MCF 10A (cell line): ENCODE results near the gene SDK1. TPM values are rescaled to one million over a fixed set of nuclear protein-coding genes. Genes with fewer than 3 reads are reported as not detected.

Source experiments
- BruUV-seq: library from RNA; stranded (reverse); fragments of 400-500 nt; replicated peaks from 2 replicates; lab custom pipeline; 2021; lab: Mats Ljungman, UMichigan
- CTCF ChIA-PET: fragments of 300-600 bp; sonication (Branson Sonifier 250); formaldehyde crosslinking; extraction: SDS; loops from one replicate; lab custom pipeline; 2021; ENCODE audit warnings: antibody characterized with exemption, inconsistent platforms; lab: Yijun Ruan, JAX
- POLR2A ChIA-PET: fragments of 300-600, 350-650 bp; sonication (Branson Sonifier 250); formaldehyde crosslinking; extraction: SDS; loops from one replicate; lab custom pipeline; 2020; ENCODE audit warnings: antibody characterized with exemption, inconsistent platforms; lab: Yijun Ruan, JAX
- DNase-seq: peaks from one replicate; pipeline ENCODE4 v3.0.0-alpha.2; 2018; ENCODE audit not compliant: unreplicated experiment
- H3K27ac Mint-ChIP-seq: one replicate; pipeline ENCODE4 v1.8.0; 2022; ENCODE audit warnings: mild to moderate bottlenecking, low read depth, mixed read lengths; ENCODE audit not compliant: unreplicated experiment
- H3K27me3 Mint-ChIP-seq: one replicate; pipeline ENCODE4 v1.8.0; 2022; ENCODE audit warnings: mixed read lengths; ENCODE audit not compliant: insufficient read depth, unreplicated experiment
- H3K36me3 Mint-ChIP-seq: one replicate; pipeline ENCODE4 v1.8.0; 2022; ENCODE audit warnings: mild to moderate bottlenecking, moderate library complexity, mixed read lengths; ENCODE audit not compliant: insufficient read depth, unreplicated experiment
- H3K4me1 Mint-ChIP-seq: one replicate; pipeline ENCODE4 v1.8.0; 2022; ENCODE audit warnings: mixed read lengths; ENCODE audit not compliant: insufficient read depth, unreplicated experiment
- H3K4me3 Mint-ChIP-seq: one replicate; pipeline ENCODE4 v1.8.0; 2022; ENCODE audit warnings: mild to moderate bottlenecking, moderate library complexity, mixed read lengths; ENCODE audit not compliant: unreplicated experiment
- H3K9me3 Mint-ChIP-seq: one replicate; pipeline ENCODE4 v1.8.0; 2022; ENCODE audit warnings: mixed read lengths; ENCODE audit not compliant: unreplicated experiment
- CTCF ChIP-seq: fragments of 200-600 bp; IDR thresholded peaks from one replicate; pipeline ENCODE4 v1.8.0; 2022; ENCODE audit warnings: antibody characterized with exemption, mild to moderate bottlenecking; ENCODE audit not compliant: unreplicated experiment
- intact Hi-C: fragments of 100-400 bp; cut with micrococcal nuclease; formaldehyde crosslinking; loops from 2 replicates; pipeline ENCODE4 v1.14.1; 2022
- total RNA-seq: library from RNA; stranded (reverse); gene quantifications from 2 replicates; pipeline ENCODE4 v1.2.3, GENCODE V29; 2022

Gene SDK1
- total RNA-seq, 1 experiment from 2014 or later = 3.3 TPM

- intact Hi-C loops = no loop called here
- H3K27me3 Mint-ChIP-seq = no peaks in the 10 kb centered on the region
- no peaks in the 10 kb centered on the region for H3K4me1 Mint-ChIP-seq
- H3K27ac Mint-ChIP-seq = no peak overlapping the region
- H3K4me3 Mint-ChIP-seq = no peak overlapping the region
- ChIA-PET CTCF (no interaction called here), POLR2A (no interaction called here)
- peaks cover 5% of the 10 kb centered on the region for H3K36me3 Mint-ChIP-seq
- H3K9me3 Mint-ChIP-seq = peaks cover 7% of the 10 kb centered on the region
- TF ChIP-seq CTCF = no peak
- BruUV-seq = no TSS peak
- no peak for DNase-seq
Observed at GRCh38 chr7:3942276-3942675, 641.2 kb downstream of the SDK1 start.

- Mint-ChIP-seq H3K4me1 (no peaks in the 10 kb centered on the region), H3K9me3 (peaks cover 7% of the 10 kb centered on the region), H3K27ac (no peak overlapping the region), H3K36me3 (peaks cover 5% of the 10 kb centered on the region), H3K4me3 (no peak overlapping the region), H3K27me3 (no peaks in the 10 kb centered on the region)
- peak; percentile 5 for DNase-seq
- ChIA-PET CTCF (interaction anchor here (0.7 kb wide), 1 partner anchor 14 kb away, joined by 3 read pairs; no protein-coding TSS in a partner anchor), POLR2A (interaction anchor here (0.7 kb wide), 2 partner anchors 311 to 616 kb away, joined by 3 read pairs; no protein-coding TSS in a partner anchor)
- intact Hi-C loops = no loop called here
- no TSS peak for BruUV-seq
- no peak for TF ChIP-seq CTCF
Observed at GRCh38 chr7:3942816-3943745, 642.0 kb downstream of the SDK1 start.

- DNase-seq = no peak
- no peak overlapping the region for H3K4me3 Mint-ChIP-seq
- no peaks in the 10 kb centered on the region for H3K27me3 Mint-ChIP-seq
- H3K36me3 Mint-ChIP-seq = peaks cover 5% of the 10 kb centered on the region
- CTCF ChIA-PET = interaction anchor here (0.7 kb wide), 1 partner anchor 15 kb away, joined by 3 read pairs; no protein-coding TSS in a partner anchor
- POLR2A ChIA-PET = interaction anchor here (0.7 kb wide), 1 partner anchor 615 kb away, joined by 3 read pairs; no protein-coding TSS in a partner anchor
- intact Hi-C loops = no loop called here
- H3K27ac Mint-ChIP-seq = no peak overlapping the region
- no peaks in the 10 kb centered on the region for H3K4me1 Mint-ChIP-seq
- BruUV-seq = no TSS peak
- peaks cover 7% of the 10 kb centered on the region for H3K9me3 Mint-ChIP-seq
- TF ChIP-seq CTCF = no peak
Observed at GRCh38 chr7:3943779-3944520, 642.9 kb downstream of the SDK1 start.

GRCh38 chr7:3949242-3949640 lies 648.2 kb downstream of the SDK1 start:
- Mint-ChIP-seq H3K9me3 (peaks cover 7% of the 10 kb centered on the region), H3K27me3 (no peaks in the 10 kb centered on the region), H3K4me1 (no peaks in the 10 kb centered on the region), H3K27ac (no peak overlapping the region), H3K4me3 (no peak overlapping the region), H3K36me3 (no peaks in the 10 kb centered on the region)
- no peak for DNase-seq
- intact Hi-C loops = no loop called here
- no TSS peak for BruUV-seq
- no peak for TF ChIP-seq CTCF
- CTCF ChIA-PET = no interaction called here
- POLR2A ChIA-PET = no interaction called here
